ENCODE measurements around the gene PLIN4.

Gene PLIN4

DNA sequence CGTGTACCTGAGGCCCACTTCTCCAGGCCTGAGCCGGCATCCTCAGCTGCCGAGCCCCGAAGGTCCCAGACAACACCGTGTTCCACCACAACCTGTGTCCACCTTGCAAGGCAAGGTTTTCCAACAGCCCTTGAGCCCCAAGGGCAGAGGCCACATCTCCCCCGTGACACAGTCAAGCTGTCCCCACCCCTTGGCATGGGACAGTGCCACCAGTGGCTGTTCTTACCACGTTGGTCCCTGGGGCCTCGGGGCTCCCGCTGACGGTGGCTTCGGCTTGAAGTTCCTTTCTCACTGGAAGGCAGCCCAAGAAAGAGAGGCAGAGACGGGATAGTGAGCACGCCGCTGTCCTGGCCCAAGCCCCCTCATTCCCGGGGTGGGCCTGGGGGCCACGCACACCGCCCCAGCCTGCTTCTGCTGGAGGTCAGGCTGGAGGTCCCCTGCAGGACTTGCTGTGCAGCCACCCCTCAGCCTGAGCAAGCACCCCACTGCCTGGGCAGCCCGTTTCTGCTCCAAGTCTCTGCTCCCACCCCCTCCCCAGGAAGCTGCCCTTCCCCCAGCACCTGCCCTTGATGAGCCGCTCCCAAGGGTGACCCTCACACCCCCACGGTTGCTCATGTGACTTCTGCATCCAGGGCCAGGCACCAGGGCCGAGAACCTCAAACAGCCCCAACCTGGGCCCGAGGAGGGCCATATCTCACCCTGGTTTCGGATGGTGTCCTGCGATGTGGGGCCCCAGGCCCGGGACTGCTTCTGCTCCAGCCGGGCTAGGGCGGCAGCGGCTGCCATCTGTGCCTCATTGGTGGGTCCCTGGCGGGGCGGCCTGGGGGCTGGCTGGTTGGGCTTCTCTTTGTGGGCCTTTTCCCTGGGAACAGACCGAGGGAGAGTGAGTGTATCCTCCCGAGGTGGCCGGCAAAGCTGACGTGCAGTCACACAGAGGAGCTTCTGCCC, 64.8 kb downstream of the PLIN4 start:
- DNase-seq = no peak

DNA sequence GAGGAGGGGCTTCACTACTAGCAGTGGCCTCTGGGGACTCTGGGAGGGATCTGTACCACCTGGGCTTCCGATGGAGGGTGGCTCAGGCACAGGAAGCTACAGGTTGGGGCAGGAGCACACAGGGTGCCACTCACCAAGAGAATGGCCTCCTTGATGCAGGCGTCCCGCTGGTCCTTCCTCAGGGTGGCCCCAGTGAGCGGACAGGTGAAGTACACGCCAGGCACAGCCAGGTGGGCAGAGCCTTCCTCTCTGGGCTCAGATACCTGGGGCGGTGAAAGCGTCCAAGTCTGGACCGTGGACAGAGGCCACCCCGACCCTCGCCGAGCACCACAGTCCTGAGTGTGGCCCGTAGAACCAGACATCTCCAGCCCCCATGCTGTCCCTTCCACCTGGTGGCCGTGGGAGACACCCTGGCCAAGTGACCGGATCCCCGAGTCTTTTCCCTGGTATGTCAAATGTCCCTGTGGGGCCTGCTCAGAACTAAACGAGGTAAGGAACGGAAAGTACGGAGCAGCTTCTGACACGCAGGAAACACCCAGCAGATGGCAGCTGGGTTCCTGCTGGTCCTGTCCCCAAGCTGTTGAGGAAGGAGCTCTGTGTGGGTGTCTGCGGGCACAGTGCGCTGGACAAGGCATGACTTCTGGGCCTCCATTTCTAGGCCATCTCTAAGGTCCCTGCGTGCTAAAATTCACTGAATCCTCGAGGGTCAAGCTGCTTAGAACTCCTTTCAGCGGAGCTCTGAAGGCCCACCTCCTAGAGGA, 65.9 kb downstream of the PLIN4 start:
- DNase-seq = no peak
